AG04450 (cell line): ENCODE data around the gene PAIP2. TPM values are rescaled to one million over a fixed set of nuclear protein-coding genes. Genes with fewer than 3 reads are reported as not detected.

Source experiments
- CTCF ChIA-PET: fragments of 300-600, 350-600 bp; formaldehyde crosslinking; extraction: SDS; loops from one replicate; lab custom pipeline; 2022; ENCODE audit warnings: antibody characterized with exemption, inconsistent platforms; lab: Charles Lee
- POLR2A ChIA-PET: fragments of 350-600 bp; formaldehyde crosslinking; extraction: SDS; loops from one replicate; lab custom pipeline; 2021; ENCODE audit warnings: antibody characterized with exemption, inconsistent platforms; lab: Yijun Ruan, JAX
- DNase-seq: peaks from one replicate; pipeline ENCODE4 v3.0.0-alpha.2; 2011; ENCODE audit warnings: low read depth, low spot score
- H3K27ac ChIP-seq: one replicate; pipeline ENCODE4 v1.5.1; 2012; ENCODE audit warnings: low read depth, low read length, control low read depth
- H3K27me3 ChIP-seq: one replicate; pipeline ENCODE4 v1.6.0; 2012; ENCODE audit warnings: low read length; ENCODE audit not compliant: control insufficient read depth, insufficient read depth
- H3K4me3 ChIP-seq: 2 replicates; pipeline ENCODE4 v1.5.1; 2011; ENCODE audit warnings: mild to moderate bottlenecking, low read depth, low read length, control low read depth
- H3K9me3 ChIP-seq: 2 replicates; pipeline ENCODE4 v1.5.1; 2012; ENCODE audit warnings: low read length; ENCODE audit not compliant: control insufficient read depth, insufficient read depth
- CTCF ChIP-seq: IDR thresholded peaks from 2 replicates; pipeline ENCODE4 v1.5.1; 2011; ENCODE audit warnings: low read depth, low read length, control low read depth, inconsistent platforms
- polyA plus RNA-seq: library from polyadenylated mRNA; depleted of rRNA; stranded (reverse); fragments of >200 nt; gene quantifications from 2 replicates; pipeline ENCODE4 v1.2.3, GENCODE V29; 2011

The PAIP2 gene
- polyA plus RNA-seq, 1 experiment, result 113 TPM

- no peak for TF ChIP-seq CTCF
- Histone ChIP-seq H3K27me3 (peaks cover 18% of the 10 kb centered on the region), H3K9me3 (peaks cover 14% of the 10 kb centered on the region), H3K27ac (no peak overlapping the region), H3K4me3 (no peak overlapping the region)
- DNase-seq, result no peak
- POLR2A ChIA-PET, result no interaction called here
- CTCF ChIA-PET, result interaction anchor here (1.6 kb wide), 1 partner anchor 10 kb away, joined by 4 read pairs; no protein-coding TSS in a partner anchor
These were observed 50.6 kb downstream of the PAIP2 start for GRCh38 chr5:139392324-139392677.

DNA sequence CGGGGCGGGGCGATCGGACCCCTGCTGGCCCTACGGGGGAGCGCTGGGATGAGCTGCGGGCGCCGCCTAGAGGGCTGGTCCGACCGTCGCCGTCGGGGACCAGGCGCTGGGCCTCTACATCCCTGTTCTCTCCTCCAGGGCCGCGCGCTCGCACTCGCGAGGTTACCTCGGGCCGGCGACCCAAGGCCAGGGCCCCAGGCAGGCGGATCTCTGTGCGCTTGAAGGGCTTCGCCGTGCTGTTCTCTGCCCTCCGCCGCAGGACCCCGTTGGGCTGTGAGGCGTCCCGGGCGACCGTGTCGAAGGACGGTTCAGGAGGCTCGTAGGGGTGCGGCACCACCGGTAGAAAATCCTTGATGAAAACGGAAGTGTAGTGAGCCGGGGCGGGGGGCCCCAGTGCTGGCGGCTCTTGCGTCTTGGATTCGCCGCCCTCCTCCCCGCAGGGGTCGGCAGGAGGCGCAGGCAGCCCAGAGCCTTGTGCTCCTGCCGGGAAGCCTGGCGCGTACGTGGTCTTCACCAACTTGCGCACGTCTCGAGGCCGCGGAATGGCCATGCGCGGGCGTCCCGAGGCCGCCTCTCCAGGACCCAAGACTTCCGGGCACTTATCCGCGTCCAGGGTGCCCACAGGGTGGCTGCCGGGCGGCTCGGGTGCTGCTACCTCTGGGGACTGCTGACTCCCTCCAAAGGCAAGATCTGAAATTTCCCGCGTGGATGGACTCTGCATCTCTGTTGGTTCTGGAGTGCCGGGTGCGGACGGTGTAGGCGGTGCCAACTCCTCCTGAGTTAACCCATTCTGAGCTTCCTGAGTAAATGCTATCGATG lies 51.2 kb downstream of the PAIP2 start:
- H3K9me3 ChIP-seq, result peaks cover 14% of the 10 kb centered on the region
- H3K4me3 ChIP-seq, result no peak overlapping the region; the same call in none of the 2 replicates
- ChIA-PET POLR2A (no interaction called here), CTCF (interaction anchor here (1.5 kb wide), 1 partner anchor 11 kb away, joined by 6 read pairs; the partner anchor contains the start of gene SPATA24)
- H3K27ac ChIP-seq, result no peak overlapping the region
- TF ChIP-seq CTCF, result peak; percentile 58
- H3K27me3 ChIP-seq, result peaks cover 18% of the 10 kb centered on the region
- DNase-seq, result no peak

DNA sequence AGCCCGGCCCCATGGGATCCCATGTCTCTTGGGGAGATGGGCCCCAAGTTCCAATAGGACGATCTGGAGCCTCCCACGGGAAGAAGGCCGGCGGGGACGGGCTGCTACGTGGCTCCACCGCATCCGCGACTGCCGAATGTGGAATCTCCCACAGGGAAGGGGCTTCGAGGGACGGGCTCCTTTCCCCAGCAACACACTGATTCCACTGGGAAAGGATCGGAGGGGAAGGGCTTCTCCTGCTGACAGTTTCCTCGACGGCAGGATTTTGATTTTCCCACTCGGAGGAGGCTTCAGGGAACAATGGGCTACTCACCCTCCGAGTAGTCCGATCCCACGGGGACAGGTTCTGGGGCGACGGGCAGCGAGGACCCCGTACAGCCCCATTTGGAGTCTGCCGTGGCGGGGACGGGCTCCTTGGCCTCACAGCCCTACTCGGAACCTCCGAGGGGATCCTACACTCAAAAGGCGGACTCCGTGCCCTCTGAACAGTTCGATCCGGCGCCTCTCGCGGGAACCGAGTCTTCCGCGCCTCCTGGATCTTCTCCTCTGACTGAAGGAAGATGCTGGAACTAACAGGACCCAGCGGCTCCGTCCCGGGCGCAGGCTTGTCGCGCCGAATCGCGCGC lies 52.0 kb downstream of the PAIP2 start:
- TF ChIP-seq CTCF, result no peak
- Histone ChIP-seq H3K27me3 (peaks cover 18% of the 10 kb centered on the region), H3K9me3 (peaks cover 14% of the 10 kb centered on the region), H3K27ac (no peak overlapping the region), H3K4me3 (0 out of 2 replicates have a peak overlapping the region, but pooled peaks have one; percentile 10)
- ChIA-PET POLR2A (no interaction called here), CTCF (interaction anchor here (1.5 kb wide), 1 partner anchor 10 kb away, joined by 6 read pairs; the partner anchor contains the start of gene SPATA24)
- DNase-seq, result no peak

GRCh38 chr5:139394123-139394653 lies 52.5 kb downstream of the PAIP2 start:
- H3K27me3 ChIP-seq, result peaks cover 18% of the 10 kb centered on the region
- H3K4me3 ChIP-seq, result peak overlapping the region; percentile 36; the same call in 1 of the 2 replicates
- CTCF ChIA-PET, result interaction anchor here (1.5 kb wide), 1 partner anchor 9 kb away, joined by 6 read pairs; the partner anchor contains the start of gene SPATA24
- TF ChIP-seq CTCF, result peak; percentile 45
- DNase-seq, result no peak
- no peak overlapping the region for H3K27ac ChIP-seq
- peaks cover 14% of the 10 kb centered on the region for H3K9me3 ChIP-seq
- POLR2A ChIA-PET, result no interaction called here
